Liver (tissue), 9 donors: ENCODE results near the gene FLVCR2. TPM values are rescaled to one million over a fixed set of nuclear protein-coding genes. Genes with fewer than 3 reads are reported as not detected.

Experiments used
- DNase-seq: peaks from one replicate; pipeline ENCODE4 v3.0.0-alpha.2; 2017; ENCODE audit warnings: low spot score
- H3K27ac ChIP-seq, 2 donors: one replicate each; pipeline ENCODE4 v1.7.0; 2013; ENCODE audit warnings: inconsistent platforms in 2 of 2, low read length in 2 of 2, control low read depth in 1 of 2, low read depth in 1 of 2, mild to moderate bottlenecking in 1 of 2
- H3K27me3 ChIP-seq, 4 donors: one replicate each; pipeline versions ENCODE4 v1.6.1 to v1.7.0; 2013; ENCODE audit warnings: low read length in 3 of 4, inconsistent platforms in 1 of 4, mild to moderate bottlenecking in 1 of 4, moderate library complexity in 1 of 4; ENCODE audit not compliant: control insufficient read depth in 4 of 4, insufficient read depth in 4 of 4
- H3K36me3 ChIP-seq, 4 donors: one replicate each; pipeline versions ENCODE4 v1.6.1 to v1.7.0; 2013; ENCODE audit warnings: low read length in 3 of 4, mild to moderate bottlenecking in 3 of 4, low read depth in 1 of 4, moderate library complexity in 1 of 4; ENCODE audit not compliant: control insufficient read depth in 4 of 4, insufficient read depth in 3 of 4
- H3K4me1 ChIP-seq, 4 donors: one replicate each; pipeline versions ENCODE4 v1.6.1 to v1.7.0; 2013; ENCODE audit warnings: low read length in 3 of 4, mild to moderate bottlenecking in 3 of 4, moderate library complexity in 1 of 4; ENCODE audit not compliant: control insufficient read depth in 4 of 4, insufficient read depth in 4 of 4
- H3K4me3 ChIP-seq, 3 donors: one replicate each; pipeline versions ENCODE4 v1.6.1 to v1.7.0; 2013; ENCODE audit warnings: low read length in 3 of 3, control low read depth in 1 of 3, low read depth in 1 of 3, mild to moderate bottlenecking in 1 of 3
- H3K9ac ChIP-seq, 2 donors: one replicate each; pipeline ENCODE4 v1.7.0; 2013; ENCODE audit warnings: low read length in 2 of 2, mild to moderate bottlenecking in 2 of 2, moderate library complexity in 2 of 2, control low read depth in 1 of 2, low read depth in 1 of 2
- H3K9me3 ChIP-seq, 4 donors: one replicate each; pipeline versions ENCODE4 v1.6.1 to v1.7.0; 2013; ENCODE audit warnings: low read length in 3 of 4; ENCODE audit not compliant: control insufficient read depth in 4 of 4
- CTCF ChIP-seq: fragments of 150-350 bp; IDR thresholded peaks from 2 replicates; pipeline ENCODE4 v1.5.1; 2017; ENCODE audit warnings: improper control_type of control experiment, low read depth, low read length; ENCODE audit not compliant: missing input control
- EGR1 ChIP-seq, 2 donors: IDR thresholded peaks; 2 replicates each; pipeline ENCODE4 v1.6.1; 2016 to 2018; ENCODE audit warnings: antibody characterized with exemption in 2 of 2, low read depth in 2 of 2
- FOXA1 ChIP-seq: IDR thresholded peaks from 2 replicates; pipeline ENCODE4 v1.6.1; 2016; ENCODE audit warnings: antibody characterized with exemption
- FOXA2 ChIP-seq: IDR thresholded peaks from 2 replicates; pipeline ENCODE4 v1.6.1; 2016; ENCODE audit warnings: antibody characterized with exemption
- GABPA ChIP-seq, 2 donors: IDR thresholded peaks in 1 of 2; conservative IDR thresholded peaks in 1 of 2; 2 replicates each; pipeline ENCODE4 v1.6.1; 2016; ENCODE audit warnings: antibody characterized with exemption in 2 of 2, mild to moderate bottlenecking in 1 of 2, moderate library complexity in 1 of 2
- HNF4A ChIP-seq, 2 donors: conservative IDR thresholded peaks; 2 replicates each; pipeline ENCODE4 v1.6.1; 2016; ENCODE audit warnings: antibody characterized with exemption in 2 of 2, mild to moderate bottlenecking in 2 of 2
- HNF4G ChIP-seq: IDR thresholded peaks from 2 replicates; pipeline ENCODE4 v1.6.1; 2016; ENCODE audit warnings: antibody characterized with exemption
- JUND ChIP-seq, 2 donors: IDR thresholded peaks; 2 replicates each; pipeline ENCODE4 v1.6.1; 2016; ENCODE audit warnings: antibody characterized with exemption in 2 of 2
- MAX ChIP-seq: IDR thresholded peaks from 2 replicates; pipeline ENCODE4 v1.6.1; 2016; ENCODE audit warnings: antibody characterized with exemption
- NR2F2 ChIP-seq: IDR thresholded peaks from 2 replicates; pipeline ENCODE4 v1.6.1; 2016; ENCODE audit warnings: antibody characterized with exemption
- RAD21 ChIP-seq, 2 donors: IDR thresholded peaks; 2 replicates each; pipeline ENCODE4 v1.6.1; 2016; ENCODE audit warnings: antibody characterized with exemption in 2 of 2, mild to moderate bottlenecking in 2 of 2
- REST ChIP-seq: IDR thresholded peaks from 2 replicates; pipeline ENCODE4 v1.6.1; 2016; ENCODE audit warnings: antibody characterized with exemption, mild to moderate bottlenecking
- RXRA ChIP-seq, 2 donors: IDR thresholded peaks; 2 replicates each; pipeline ENCODE4 v1.6.1; 2017 to 2018; ENCODE audit warnings: antibody characterized with exemption in 2 of 2, mild to moderate bottlenecking in 1 of 2
- SP1 ChIP-seq: IDR thresholded peaks from 2 replicates; pipeline ENCODE4 v1.6.1; 2018; ENCODE audit warnings: antibody characterized with exemption, mild to moderate bottlenecking
- TAF1 ChIP-seq: conservative IDR thresholded peaks from 2 replicates; pipeline ENCODE4 v1.6.1; 2016; ENCODE audit warnings: antibody characterized with exemption, mild to moderate bottlenecking
- YY1 ChIP-seq: IDR thresholded peaks from 2 replicates; pipeline ENCODE4 v1.6.1; 2016; ENCODE audit warnings: antibody characterized with exemption, mild to moderate bottlenecking
- ZBTB33 ChIP-seq: IDR thresholded peaks from 2 replicates; pipeline ENCODE4 v1.6.1; 2016; ENCODE audit warnings: antibody characterized with exemption
- WGBS: extraction: QIAGEN DNeasy Blood & Tissue Kit; methylation state at CpG from one replicate; pipeline ENCODE4 v1.1.7; 2013; 5-methylcytosine and 5-hydroxymethylcytosine counted together
- polyA plus RNA-seq, 2 donors: library from polyadenylated mRNA; stranded (reverse) in 1 of 2; unstranded in 1 of 2; fragments of 200-250 nt in 1 of 2; fragments of >200 nt in 1 of 2; fragmentation: Nextera tagmentation in 1 of 2; extraction: Ambion mirVana in 1 of 2; gene quantifications; one replicate each; pipeline versions ENCODE4 v1.2.1 to v1.2.3, GENCODE V29; 2013 to 2015
- total RNA-seq, 2 donors: library from RNA; depleted of rRNA; stranded (reverse); fragments of >200 nt; gene quantifications; one replicate each; pipeline ENCODE4 v1.2.3, GENCODE V29; 2014
- TF ChIP-seq, protein P1 (sequence below): IDR thresholded peaks from 2 replicates; pipeline ENCODE4 v1.6.1; 2016; ENCODE audit warnings: antibody characterized with exemption
- donor health status: healthy.
- donor health status: healthy.
- donor health status: healthy.
- donor health status: healthy.
- donor health status: healthy.

FLVCR2 gene
- total and polyA plus RNA-seq, 4 donors = 8.7 to 13.1 (median 11.3) TPM

DNA sequence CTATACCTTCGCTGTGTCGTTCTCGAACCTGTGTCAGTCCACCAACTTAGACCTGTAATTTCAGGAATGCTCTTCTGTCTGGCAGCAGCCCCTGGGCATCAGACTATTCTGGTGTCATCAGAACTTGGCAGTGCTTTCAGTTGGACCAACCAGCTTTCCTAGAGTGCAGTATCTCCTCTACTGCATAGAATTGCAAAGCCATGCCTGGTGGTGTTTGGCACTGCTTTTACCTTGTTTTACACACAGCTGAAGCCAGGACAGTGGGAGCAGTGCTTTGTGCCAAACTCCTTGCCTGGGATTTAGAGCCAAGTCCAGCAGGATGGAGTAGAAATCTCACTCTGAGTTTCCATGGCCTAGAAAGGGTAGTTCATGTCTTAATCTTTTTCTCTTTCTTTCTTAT, 1.5 kb downstream of the FLVCR2 start:
- WGBS = 35% methylated on average over 3 of the region's 3 CpGs
- peaks cover 3 to 37% (median 25%) of the 10 kb centered on the region in 4 donors for H3K4me1 ChIP-seq
- no peaks in the 10 kb centered on the region for H3K36me3 ChIP-seq
- TF ChIP-seq HNF4A (conservative IDR thresholded peaks at IDR 0.05) = peak in 1 of 2 donors; percentile 13
- TF ChIP-seq RXRA (IDR thresholded peaks at IDR 0.05) = peak in 1 of 2 donors; percentile 31
- TF ChIP-seq REST = peak; percentile 33
- no peak for TF ChIP-seq SP1
- TF ChIP-seq GABPA (IDR thresholded peaks at IDR 0.05 in 1 of 2, conservative IDR thresholded peaks at IDR 0.05 in 1 of 2) = no peak
- TF ChIP-seq MAX = peak; percentile 34
- TF ChIP-seq RAD21 (IDR thresholded peaks at IDR 0.05) = peak; percentile 13 to 60
- peak overlapping the region; percentile 68 to 99 (median 73) for H3K4me3 ChIP-seq
- peak overlapping the region in 1 of 2 donors; percentile 89 for H3K27ac ChIP-seq
- peak overlapping the region; percentile 60 to 66 for H3K9ac ChIP-seq
- H3K27me3 ChIP-seq = no peaks in the 10 kb centered on the region
- no peaks in the 10 kb centered on the region for H3K9me3 ChIP-seq
- no peak for DNase-seq

DNA sequence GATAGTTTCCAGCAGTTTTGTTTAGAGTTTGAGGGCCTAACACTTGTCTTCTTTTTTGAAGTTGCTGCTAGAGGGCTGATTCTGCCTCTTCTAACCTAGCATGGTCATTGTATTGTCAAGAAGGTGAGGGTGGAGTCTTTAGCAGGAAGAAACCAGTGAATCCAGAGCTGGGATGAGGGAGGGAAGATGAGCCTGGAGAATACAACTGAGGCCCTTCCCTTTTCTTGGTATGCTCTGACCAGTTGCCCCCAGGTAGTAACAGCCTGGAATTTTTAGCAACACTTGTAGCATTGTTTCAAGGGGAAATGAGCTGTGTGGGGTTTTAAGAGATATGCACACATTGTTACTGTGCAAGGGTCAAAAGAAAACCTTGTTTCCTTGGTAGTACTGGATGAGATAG, 9.0 kb downstream of the FLVCR2 start:
- TF ChIP-seq JUND (IDR thresholded peaks at IDR 0.05) = no peak
- TF ChIP-seq HNF4G = no peak
- TF ChIP-seq NR2F2 = no peak
- no peak for TF ChIP-seq RXRA (IDR thresholded peaks at IDR 0.05)
- no peak for TF ChIP-seq HNF4A (conservative IDR thresholded peaks at IDR 0.05)
- TF ChIP-seq ZBTB33 = no peak
- TF ChIP-seq, protein P1, sequence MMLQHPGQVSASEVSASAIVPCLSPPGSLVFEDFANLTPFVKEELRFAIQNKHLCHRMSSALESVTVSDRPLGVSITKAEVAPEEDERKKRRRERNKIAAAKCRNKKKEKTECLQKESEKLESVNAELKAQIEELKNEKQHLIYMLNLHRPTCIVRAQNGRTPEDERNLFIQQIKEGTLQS = no peak
- TF ChIP-seq FOXA2 = no peak
- TF ChIP-seq GABPA (IDR thresholded peaks at IDR 0.05 in 1 of 2, conservative IDR thresholded peaks at IDR 0.05 in 1 of 2) = no peak
- TF ChIP-seq YY1 = no peak
- no peak for TF ChIP-seq CTCF
- TF ChIP-seq TAF1 = no peak
- TF ChIP-seq MAX = no peak
- no peak for TF ChIP-seq EGR1 (IDR thresholded peaks at IDR 0.05; ENCODE audit: low read depth in 2 of 2)
- TF ChIP-seq SP1 = no peak
- no peak for TF ChIP-seq FOXA1
- no peak for TF ChIP-seq REST
- no peak for TF ChIP-seq RAD21 (IDR thresholded peaks at IDR 0.05)
- Histone ChIP-seq H3K9ac (no peak overlapping the region), H3K27ac (no peak overlapping the region), H3K36me3 (peaks cover 0 to 2% (median 0%) of the 10 kb centered on the region in 4 donors), H3K4me1 (peaks cover 0 to 7% (median 4%) of the 10 kb centered on the region in 4 donors), H3K9me3 (no peaks in the 10 kb centered on the region), H3K4me3 (no peak overlapping the region), H3K27me3 (no peaks in the 10 kb centered on the region)
- no peak for DNase-seq
